ENCODE measurements around the gene ASPG.
A peak's percentile ranks its signal among the peaks of the same experiment; 100 is the strongest.

ASPG gene

GRCh38 chr14:104086210-104086660, 735 bp downstream of the ASPG start (continued):
- TF ChIP-seq ZNF561 (tag by site-specific recombination; IDR thresholded peaks at IDR 0.05; ENCODE audit: borderline replicate concordance) (no peak), ELK4 (IDR thresholded peaks at IDR 0.05; ENCODE audit: borderline replicate concordance, low read depth, low read length) (no peak), ZNF302 (tag by site-specific recombination; IDR thresholded peaks at IDR 0.05; ENCODE audit: low read depth) (no peak)

- H3K4me1 ChIP-seq (ENCODE audit: control insufficient read depth, insufficient read depth, low read length), result no peaks in the 10 kb centered on the region
- no peaks in the 10 kb centered on the region for H3K36me3 ChIP-seq (ENCODE audit: control insufficient read depth in 2 of 2, insufficient read depth in 1 of 2, low read length in 2 of 2)
- H3K27ac ChIP-seq (ENCODE audit: extremely low read depth, low read depth, low read length), result no peak overlapping the region
- H3K9me3 ChIP-seq (ENCODE audit: control insufficient read depth, insufficient read depth, low read depth, low read length), result no peaks in the 10 kb centered on the region
- CTCF ChIA-PET, result interaction anchor here (1.4 kb wide), 1 partner anchor 8 kb away, joined by 4 read pairs; no protein-coding TSS in a partner anchor
- TF ChIP-seq ZNF302 (tag by site-specific recombination; IDR thresholded peaks at IDR 0.05; ENCODE audit: low read depth) (no peak), ZFHX2 (tag by site-specific recombination; conservative IDR thresholded peaks at IDR 0.05) (0 out of 2 replicates have a peak, but pooled peaks have one; percentile 21), ZNF138 (tag by site-specific recombination; IDR thresholded peaks at IDR 0.05; ENCODE audit: borderline replicate concordance) (no peak)
- no peak overlapping the region for H3K4me3 ChIP-seq (ENCODE audit: low read depth, low read length)
- POLR2A ChIA-PET, result no interaction called here
Observed at GRCh38 chr14:104086661-104087461, 1.4 kb downstream of the ASPG start.

- POLR2A ChIA-PET, result no interaction called here
Observed at GRCh38 chr14:104087505-104087904, 2.0 kb downstream of the ASPG start.

More at GRCh38 chr14:104087505-104087904, 2.0 kb downstream of the ASPG start:
- Histone ChIP-seq H3K4me1 (ENCODE audit: control insufficient read depth, insufficient read depth, low read length) (no peaks in the 10 kb centered on the region), H3K27ac (ENCODE audit: extremely low read depth, low read depth, low read length) (no peak overlapping the region), H3K9me3 (ENCODE audit: control insufficient read depth, insufficient read depth, low read depth, low read length) (no peaks in the 10 kb centered on the region), H3K36me3 (ENCODE audit: control insufficient read depth in 2 of 2, insufficient read depth in 1 of 2, low read length in 2 of 2) (no peaks in the 10 kb centered on the region), H3K4me3 (ENCODE audit: low read depth, low read length) (no peak overlapping the region)
- no peak for TF ChIP-seq ZNF239 (tag by site-specific recombination; IDR thresholded peaks at IDR 0.05)
- no peak for TF ChIP-seq ZNF624 (tag by site-specific recombination; IDR thresholded peaks at IDR 0.05)
- no peak for TF ChIP-seq REST (tag by site-specific recombination; IDR thresholded peaks at IDR 0.05)
- no peak for TF ChIP-seq ZNF184 (tag by site-specific recombination; IDR thresholded peaks at IDR 0.05)
- no peak for TF ChIP-seq HIC1 (tag by site-specific recombination; IDR thresholded peaks at IDR 0.05)
- TF ChIP-seq ZNF629 (tag by site-specific recombination; IDR thresholded peaks at IDR 0.05), result no peak
- TF ChIP-seq RBAK (tag by site-specific recombination; IDR thresholded peaks at IDR 0.05), result no peak
- TF ChIP-seq KLF9 (tag by site-specific recombination; IDR thresholded peaks at IDR 0.05; ENCODE audit: low read depth), result no peak
- TF ChIP-seq ZNF639 (tag by site-specific recombination; IDR thresholded peaks at IDR 0.05), result no peak
- TF ChIP-seq WT1 (tag by site-specific recombination; IDR thresholded peaks at IDR 0.05), result no peak
- no peak for TF ChIP-seq ELK4 (IDR thresholded peaks at IDR 0.05; ENCODE audit: borderline replicate concordance, low read depth, low read length)
- CTCF ChIA-PET, result interaction anchor here (1.2 kb wide), 1 partner anchor 10 kb away, joined by 8 read pairs; no protein-coding TSS in a partner anchor

Data from HEK293 (cell line).